GM12878 (cell line): ENCODE results near the gene DHFR.

Source experiments
- EP300 ChIP-seq, 2 experiments: fragments of 150-350 bp in 1 of 2; IDR thresholded peaks; 2 replicates each; pipeline ENCODE4 v1.6.1; 2011 to 2012; ENCODE audit warnings: low read depth in 2 of 2, low read length in 2 of 2, borderline replicate concordance in 1 of 2, improper control_type of control experiment in 1 of 2, inconsistent platforms in 1 of 2; ENCODE audit not compliant: control insufficient read depth in 1 of 2
- JUND ChIP-seq: IDR thresholded peaks from 2 replicates; pipeline ENCODE4 v1.6.1; 2012; ENCODE audit warnings: low read depth, mild to moderate bottlenecking, low read length, improper control_type of control experiment, moderate library complexity
- RFX5 ChIP-seq: IDR thresholded peaks from 2 replicates; pipeline ENCODE4 v1.6.1; 2011; ENCODE audit warnings: low read depth, low read length, improper control_type of control experiment
- SREBF1 ChIP-seq: IDR thresholded peaks from 2 replicates; pipeline ENCODE4 v1.6.1; 2012; ENCODE audit warnings: mild to moderate bottlenecking, low read length

- TF ChIP-seq EP300 (IDR thresholded peaks at IDR 0.05; ENCODE audit: borderline replicate concordance in 1 of 2, control insufficient read depth in 1 of 2, low read depth in 2 of 2, low read length in 2 of 2) (no peak), RFX5 (no peak), JUND (no peak), SREBF1 (no peak)
Measured at GRCh38 chr5:80676706-80677105, 21.9 kb upstream of the DHFR start.
